HG02610 (cell line): ENCODE measurements around the gene BLNK.
"Not testable (repeated sequence)": the region's sequence is repeated elsewhere in the genome, so short reads cannot be mapped to it uniquely, and the experiment has no call there.

Experiments
- ATAC-seq: cut with Tn5 transposase; IDR thresholded peaks from one replicate; pipeline ENCODE4 v1.9.1; 2021; ENCODE audit warnings: mild to moderate bottlenecking, moderate library complexity; ENCODE audit not compliant: unreplicated experiment

Gene BLNK

DNA sequence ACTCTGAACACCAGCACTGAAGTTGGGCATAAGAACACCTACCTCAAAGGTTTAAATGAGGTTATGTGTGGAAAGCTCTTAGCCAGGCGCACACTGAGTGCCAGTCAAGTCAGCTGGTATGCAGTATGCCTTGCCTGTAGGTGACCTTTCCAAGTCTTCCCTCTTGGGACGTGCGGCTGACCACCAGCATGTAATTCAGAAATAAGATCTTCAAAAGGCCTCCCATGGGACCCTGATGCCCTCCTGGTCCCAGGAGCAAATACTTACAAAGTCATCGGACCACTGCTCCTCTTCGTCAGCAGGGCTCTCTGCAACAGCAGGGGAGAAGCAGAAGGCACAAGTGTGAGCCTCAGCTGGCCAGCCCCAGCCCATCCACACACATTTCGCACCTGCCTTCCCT, 40.8 kb downstream of the BLNK start:
- ATAC-seq = no peak

DNA sequence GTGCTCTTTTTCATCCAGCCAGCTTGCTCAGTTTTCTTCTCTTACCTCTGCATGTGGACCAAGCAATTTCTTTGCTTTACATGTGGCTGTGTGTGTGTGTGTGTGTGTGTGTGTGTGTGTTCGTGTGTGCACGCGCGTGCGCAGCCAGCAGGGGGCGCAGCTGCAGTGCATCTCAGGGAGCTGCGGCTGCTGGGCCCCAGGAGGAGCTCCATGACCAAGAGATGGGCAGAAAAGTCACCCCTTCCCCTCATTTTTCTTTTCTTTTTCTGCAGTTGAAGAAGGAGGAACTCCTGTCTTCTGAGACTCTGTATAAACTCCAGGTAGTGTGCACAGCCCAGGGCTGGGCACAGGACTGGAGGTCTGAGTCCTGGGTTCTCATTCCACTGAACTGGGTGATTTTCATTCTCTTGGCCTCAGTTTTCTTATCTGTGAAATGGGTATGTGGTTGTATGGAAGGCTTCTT, 41.8 kb downstream of the BLNK start:
- ATAC-seq = peak; percentile 56

DNA sequence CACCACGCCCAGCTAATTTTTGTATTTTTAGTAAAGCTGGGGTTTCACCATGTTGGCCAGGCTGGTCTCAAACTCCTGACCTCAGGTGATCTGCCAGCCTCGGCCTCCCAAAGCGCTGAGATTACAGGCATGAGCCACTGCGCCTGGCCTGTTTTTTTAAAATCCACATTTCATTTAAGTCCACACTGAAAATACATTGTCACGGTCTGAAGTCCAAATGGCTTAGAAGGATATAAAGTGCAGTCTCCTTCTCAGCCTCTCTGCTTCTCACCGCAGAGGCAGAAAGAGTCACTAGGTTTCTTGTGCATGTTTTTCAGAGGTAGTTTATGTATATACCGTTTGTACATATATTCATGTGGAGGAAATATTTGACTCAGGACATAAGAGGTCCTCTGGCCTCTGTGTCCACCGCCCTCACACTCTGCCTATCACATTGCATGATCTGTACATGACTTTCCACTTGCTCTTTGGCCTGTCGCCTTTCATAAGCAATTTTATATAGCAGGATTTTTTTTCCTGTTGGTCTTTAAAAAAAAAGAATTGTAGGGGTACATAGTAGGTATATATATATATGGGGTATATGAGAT, 42.9 kb downstream of the BLNK start:
- no peak for ATAC-seq

DNA sequence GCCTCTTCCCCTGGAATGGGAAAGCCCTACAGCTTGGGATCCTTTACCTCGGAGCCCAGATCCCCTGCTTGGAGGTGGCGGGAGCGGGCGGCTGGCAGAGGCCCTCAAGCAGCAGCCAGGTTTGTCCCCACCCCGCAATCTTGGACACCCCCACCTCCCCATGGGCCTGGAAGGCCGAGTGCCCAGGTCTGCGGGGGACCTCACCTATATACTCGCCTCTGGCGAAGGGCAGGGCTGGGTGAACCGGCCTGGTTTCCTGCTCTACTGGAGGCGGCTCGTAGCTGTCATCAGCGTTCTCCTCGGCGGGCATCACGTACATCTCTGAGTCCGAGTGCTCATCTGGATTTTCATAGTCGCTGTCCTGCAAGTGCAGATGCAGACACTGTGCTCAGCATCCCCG, 44.2 kb downstream of the BLNK start:
- no peak for ATAC-seq

DNA sequence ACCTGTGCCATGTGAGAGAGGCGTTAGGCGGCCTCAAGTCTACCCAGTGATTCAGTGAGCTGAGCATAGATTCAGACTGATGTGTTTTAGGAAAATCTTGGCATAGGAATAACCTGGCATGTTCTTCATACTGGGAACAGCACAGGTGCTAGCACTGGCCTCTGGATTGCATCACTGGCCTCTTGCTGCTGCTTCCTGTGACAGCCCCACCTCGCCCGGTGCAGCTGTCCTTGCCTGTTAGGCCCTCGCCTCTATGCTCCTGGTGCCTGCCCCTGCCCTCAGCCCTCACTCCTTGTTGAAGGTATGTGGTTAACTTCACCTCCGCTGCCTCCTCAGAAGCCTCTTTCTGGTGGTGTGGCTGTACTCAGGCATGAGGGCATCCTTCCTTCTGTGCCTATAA, 46.2 kb downstream of the BLNK start:
- ATAC-seq = no peak

DNA sequence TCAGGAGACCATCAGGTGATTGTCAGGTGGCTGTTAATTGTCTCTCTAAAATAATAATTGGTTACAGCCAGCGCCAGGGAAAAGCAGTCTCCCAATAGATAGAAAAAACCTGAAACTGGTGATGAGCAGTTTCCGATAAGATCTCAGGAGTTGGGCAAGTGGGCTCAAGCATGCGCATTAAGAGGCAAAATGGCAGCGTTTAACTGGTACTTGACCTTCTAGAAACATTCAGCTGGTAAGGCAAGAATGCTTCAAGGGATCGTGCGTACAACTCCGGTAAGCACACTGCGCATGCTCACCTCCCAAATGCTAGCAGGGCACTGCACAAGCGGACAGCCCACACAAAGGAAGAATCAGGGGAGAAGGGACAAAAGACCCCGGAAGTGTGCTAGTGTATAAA, 48.5 kb downstream of the BLNK start:
- no peak for ATAC-seq

DNA sequence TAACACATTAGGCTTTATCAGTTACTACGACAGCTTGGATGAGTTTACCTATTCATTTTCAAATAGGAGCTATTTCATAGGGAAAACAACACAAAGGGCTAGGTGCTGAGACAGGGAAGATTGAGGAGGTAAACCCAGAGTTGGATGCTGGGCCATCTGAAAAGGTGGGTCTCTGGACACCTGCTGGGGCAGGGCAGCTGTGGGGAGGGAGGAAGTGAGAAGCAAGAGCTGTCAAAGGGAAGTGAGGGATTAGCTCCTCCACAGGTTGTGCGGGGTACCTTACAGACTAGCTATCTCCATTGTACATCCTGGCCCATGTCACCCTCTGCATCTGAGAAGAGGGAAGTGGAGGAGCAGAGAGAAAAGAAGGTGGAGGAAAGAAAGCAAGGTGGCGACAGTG, 48.9 kb downstream of the BLNK start:
- ATAC-seq = no peak

DNA sequence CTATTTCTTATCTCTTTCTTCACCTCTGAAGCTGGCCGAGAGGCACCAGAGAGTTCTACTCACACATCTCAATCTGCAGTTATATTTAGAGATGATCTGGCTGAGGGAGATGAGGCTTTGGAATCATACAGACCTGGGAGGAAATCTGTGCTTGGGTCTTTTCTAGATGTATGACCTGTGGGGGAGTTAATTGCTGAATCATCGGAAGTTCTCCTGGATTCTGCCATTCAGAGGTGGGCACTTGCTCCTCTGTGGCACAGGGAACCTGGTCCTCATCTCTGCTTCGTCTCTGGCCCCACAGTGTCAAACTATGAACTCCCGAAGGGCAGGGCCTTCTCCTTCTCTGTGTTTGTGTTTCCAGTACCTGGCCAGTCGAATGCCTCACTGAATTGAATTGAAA, 52.5 kb downstream of the BLNK start:
- ATAC-seq = no peak

DNA sequence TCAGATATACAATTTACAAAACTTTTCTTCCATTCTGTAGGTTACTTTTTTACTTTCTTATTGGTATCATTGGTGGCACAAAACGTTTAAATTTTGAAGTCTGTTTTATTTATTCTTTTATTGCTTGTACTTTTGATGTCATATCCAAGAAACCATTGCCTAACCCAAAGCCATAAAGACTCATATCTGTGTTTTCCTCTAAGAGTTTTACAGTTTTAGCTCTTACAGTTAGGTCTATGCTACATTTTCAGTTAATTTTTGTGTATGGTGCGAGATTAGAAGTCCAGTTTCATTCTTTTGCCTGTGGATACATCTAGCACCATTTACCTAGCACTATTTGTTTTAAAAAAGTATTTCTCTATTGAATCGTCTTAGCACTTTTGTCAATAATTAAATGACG, 53.7 kb downstream of the BLNK start:
- ATAC-seq = no peak

DNA sequence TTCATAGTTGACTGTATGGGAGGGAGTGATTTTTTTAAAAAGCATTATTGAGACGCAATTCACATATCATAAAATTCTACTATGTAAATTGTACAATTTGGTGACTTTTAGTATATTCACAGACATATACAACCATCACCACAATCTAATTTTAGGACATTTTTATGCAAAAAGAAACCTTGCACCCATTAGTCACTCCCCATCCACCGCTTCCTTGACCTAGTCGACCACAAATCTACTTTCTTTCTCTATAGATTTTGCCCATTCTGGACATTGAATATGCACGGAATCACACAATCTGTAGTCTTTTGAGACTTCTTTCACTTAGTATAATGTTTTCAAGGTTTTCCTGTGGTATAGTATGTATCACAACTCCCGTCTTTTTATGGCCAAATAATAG, 54.6 kb downstream of the BLNK start:
- ATAC-seq = no peak

DNA sequence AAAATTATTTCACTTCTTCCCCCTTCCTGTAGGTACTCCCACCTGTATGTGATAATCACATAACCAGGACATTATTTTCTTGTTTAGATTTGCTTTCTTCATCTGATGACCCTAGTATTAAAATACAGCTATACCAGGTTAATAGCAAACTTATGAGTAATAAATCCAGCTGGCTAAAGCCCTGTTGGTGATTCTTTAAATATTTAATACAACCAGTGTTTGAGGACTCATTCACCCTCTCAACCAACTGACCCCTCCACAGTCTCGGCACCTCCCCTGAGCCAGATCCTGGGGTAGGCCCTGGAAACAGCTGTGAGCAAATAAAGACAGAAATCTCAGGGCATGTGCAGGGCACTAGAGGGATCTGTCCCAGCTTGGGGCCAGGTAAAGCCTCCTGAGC, 58.5 kb downstream of the BLNK start:
- no peak for ATAC-seq

DNA sequence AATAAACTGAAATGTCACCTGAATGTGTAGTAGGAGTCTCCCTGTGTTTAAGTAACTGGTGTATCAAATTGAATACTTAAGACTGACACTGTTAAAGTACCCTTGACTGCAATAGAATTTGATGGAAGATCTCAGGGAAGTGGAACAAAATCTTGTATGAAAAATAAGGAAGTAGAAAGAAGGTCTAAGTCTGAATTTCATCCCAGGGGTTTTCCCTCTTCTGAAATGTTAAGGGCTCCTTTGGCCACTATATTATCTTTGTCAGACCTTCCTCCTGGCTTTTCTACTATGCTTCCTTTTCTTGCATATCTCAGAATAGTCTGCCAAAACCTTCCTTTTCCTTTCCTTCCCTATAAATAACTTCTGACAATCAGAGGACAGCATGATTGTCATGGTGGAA, 59.6 kb downstream of the BLNK start:
- ATAC-seq = no peak

DNA sequence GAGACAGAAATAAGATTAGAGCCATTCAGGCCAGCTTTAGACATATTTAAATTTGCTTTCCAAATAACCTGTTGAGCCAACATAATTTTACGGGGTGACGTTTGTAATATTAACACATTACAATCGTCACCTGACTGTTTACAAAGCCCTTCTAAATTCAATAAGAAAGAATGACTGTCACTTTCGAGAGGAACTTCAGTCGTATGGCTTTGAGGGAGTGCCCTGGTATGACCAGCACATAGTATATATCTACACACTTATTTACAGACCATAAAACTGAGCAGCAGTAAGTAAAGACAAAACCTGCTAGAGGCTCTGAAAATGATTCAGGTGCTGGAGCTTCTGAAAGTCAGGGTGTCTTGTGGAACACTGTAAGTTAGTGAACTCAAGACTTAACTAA, 62.4 kb downstream of the BLNK start:
- no peak for ATAC-seq

DNA sequence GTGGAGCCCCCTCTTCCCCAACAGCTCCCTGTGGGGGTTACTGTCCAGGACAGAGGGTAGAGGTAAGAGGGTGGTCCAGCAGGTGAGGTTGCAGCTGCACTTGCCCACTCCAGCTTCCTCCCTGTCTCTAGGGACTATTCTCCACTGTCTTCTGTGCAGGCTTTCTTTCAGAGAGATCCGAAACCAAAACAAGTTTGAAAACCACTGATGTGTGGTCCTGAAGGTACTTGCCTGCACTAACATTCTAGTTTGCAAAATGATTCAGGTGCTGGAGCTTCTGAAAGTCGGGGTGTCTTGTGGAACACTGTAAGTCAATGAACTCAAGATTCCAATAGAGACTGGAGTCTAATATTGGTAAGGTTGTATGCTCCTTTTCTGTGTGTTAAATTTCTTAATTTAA, 63.1 kb downstream of the BLNK start:
- ATAC-seq = peak; percentile 77

DNA sequence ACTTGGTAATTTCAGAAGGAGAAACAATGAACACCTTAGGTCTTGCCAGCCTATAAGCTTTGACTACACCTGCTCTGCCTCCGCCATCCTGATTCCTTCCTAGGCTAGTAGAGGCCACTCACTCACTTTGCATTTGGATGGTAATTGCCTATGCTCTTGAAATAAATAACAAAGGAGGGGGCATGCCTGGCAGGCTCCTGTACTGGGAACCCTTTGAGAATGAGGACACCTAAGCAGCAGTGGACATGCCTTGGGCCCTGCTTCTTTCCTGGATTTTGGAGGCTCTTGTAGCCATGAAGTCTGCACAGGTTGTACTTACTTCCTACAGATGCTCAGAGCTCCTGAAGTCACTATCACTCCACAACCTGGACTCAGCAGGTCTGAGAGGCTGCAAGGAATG, 65.8 kb downstream of the BLNK start:
- no peak for ATAC-seq

DNA sequence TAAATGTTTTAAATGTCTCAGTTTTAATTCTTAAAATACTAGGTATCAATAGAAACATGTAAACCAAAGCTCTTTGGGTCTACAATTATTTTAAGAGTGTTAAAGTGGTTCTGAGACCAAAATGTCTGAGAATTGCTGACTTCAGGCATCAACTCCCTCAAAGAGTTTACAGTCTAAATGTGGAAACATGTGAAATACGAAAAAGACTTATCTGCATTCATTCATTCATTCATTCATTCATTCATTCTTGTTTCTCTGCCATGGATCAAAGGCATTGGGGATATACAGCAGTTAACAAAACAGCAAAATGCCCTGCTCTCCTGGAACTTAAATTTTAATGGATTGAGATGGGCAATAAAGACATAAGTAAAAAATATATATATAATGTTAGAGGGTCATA, 69.8 kb downstream of the BLNK start:
- no peak for ATAC-seq

DNA sequence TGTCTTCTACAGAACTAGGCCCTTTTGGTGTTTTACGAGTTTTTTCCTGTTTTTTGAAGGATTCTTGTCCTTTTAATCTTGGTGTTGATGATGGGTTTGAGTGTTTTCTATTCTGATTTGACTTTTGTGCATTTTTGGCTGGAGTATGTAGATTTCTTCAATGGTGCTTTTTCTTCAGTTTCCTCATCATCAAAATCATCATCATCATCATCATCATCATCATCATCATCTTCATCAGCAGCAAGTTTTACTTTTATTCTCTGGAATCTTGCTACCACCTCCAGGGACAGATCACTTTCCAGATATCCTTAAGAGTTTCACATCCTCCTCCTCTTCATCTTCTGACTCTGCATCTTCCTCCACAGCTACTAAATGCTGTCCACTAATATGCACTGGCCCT, 81.9 kb downstream of the BLNK start:
- ATAC-seq = not testable (repeated sequence)

DNA sequence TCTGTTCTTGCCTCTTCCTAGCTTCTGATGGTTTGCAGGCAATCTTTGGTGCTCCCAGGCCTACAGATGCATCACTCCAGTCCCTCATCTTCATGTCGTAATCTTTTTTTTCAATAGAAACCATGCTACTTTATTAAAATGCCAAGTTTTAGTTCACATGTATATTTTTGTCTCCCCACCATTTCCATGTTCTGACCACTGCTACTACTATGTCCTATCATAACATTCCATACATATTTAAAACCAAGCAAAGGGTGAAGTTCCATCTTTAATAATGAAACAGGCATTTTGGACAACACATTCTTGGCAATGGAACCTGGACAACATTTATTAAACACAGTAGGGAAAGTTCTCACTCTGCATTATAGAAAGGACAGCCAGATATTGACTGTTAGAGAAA, 82.5 kb downstream of the BLNK start:
- no peak for ATAC-seq

DNA sequence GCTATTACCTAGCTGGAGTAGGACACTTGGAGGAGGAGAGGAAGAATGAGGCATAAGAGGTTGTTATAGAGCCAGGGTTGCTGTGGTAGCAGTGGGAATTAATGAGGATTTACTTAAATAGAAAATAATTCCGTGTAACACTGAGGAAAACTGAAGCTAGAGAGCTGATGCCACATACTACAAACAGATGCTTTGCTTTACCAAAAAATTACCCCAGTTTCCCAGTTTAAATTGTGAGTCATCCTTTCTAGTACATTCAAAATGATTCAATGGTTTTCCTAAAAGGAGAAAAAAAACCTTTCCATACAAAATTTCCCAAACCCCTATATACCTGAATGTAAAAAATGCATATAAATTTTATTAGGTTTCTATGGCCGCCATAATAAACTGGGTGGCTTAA, 82.9 kb downstream of the BLNK start:
- no peak for ATAC-seq

DNA sequence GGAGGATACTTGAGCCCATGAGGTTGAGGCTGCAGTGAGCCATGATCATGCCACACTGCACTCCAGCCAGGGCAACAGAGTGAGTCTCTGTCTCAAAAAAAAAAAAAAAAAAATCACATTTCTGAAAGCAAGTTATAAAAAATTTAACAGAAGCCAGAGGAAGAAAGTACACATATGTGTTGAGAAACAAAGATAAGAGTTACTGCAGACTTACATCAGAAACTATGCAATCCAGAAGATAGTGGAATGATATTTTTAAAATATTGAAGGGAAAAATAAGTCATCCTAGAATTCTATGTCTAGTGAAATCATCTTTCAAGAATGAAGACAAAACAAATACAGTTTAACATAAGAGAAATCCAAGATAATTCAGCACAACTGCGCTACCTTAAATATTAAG, 94.4 kb downstream of the BLNK start:
- no peak for ATAC-seq

DNA sequence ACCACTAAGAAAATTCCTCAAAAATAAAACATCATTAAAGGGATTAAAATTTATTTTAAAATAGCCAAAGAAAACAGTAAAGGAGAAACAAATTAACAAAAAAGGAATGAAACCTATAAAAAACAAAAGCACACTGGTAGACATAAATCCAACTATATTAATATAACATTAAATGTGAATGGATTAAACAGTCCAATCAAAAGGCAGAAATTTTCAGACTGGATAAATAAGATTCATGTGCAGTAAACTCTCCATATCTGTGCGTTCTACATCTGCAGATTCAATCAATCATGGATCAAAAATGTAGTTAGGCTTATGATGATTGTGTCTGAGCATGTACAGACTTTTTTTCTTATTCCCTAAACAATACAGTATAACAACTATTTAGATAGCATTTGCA, 98.7 kb downstream of the BLNK start:
- ATAC-seq = no peak

DNA sequence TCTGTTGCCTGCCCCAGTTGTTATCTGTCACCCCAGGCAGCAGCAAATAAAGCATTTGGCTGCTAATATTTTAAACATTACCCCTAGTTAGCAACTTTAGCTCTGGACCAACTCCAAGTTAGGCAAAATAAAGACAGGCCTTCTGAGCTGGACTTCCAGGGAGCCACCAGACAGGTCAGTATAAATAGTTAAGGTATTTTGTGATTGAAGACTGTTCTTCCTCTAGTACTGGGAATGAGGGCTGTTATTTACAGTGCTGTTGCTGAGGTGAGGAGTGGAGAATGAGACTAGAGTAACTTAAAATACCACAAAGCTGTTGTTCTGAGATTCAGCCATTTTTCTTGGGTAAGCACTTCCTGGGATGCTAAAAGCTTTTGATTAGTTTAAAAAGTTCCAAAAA, 101.1 kb downstream of the BLNK start:
- ATAC-seq = no peak

DNA sequence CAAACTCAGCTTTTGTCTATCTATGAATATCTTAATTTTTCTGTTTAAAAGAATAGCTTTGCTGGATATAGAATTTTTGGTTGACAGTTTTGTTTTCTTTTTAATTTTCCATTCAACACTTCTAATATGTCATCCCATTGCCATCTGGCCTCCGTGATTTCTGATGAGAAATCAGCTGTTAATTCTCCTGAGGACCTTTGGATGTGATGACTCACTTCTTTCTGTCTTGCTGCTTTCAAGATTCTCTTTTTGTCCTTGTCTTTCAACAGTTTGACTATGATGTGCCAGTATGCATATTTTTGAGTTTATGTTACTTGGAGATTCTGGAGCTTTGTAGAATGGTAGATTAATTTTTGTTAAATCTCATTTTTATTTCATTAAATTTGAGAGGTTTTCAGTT, 102.8 kb downstream of the BLNK start:
- no peak for ATAC-seq

DNA sequence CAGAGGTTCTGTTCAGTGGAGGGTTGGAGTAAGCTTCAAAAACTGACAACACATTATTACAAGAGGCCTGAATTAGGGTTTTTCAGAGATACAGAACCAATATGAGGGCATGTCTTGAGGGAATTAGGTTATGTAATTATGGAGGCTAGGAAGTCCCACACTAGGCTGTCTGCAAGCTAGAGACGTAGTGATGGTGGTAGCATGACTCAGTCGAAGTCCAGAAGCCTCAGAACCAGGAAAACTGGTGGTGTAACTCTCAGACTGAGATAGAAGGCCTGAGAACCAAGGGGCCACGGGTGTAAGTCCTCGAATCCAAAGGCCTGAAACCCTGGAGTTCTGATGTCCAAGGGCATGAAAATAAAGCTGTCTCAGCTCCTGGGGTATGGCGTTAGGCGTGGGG, 105.6 kb downstream of the BLNK start:
- ATAC-seq = no peak
